ENCODE data around the gene MYO10.
A peak's percentile ranks its signal among the peaks of the same experiment; 100 is the strongest.
"Not testable (repeated sequence)": the region's sequence is repeated elsewhere in the genome, so short reads cannot be mapped to it uniquely, and the experiment has no call there.

MYO10 gene

GRCh38 chr5:16862777-16863176, 73.3 kb downstream of the MYO10 start:
- no peak for DNase-seq (ENCODE audit: low spot score)

- DNase-seq (ENCODE audit: low spot score) = no peak
These were observed 76.7 kb downstream of the MYO10 start for GRCh38 chr5:16859346-16859745.

GRCh38 chr5:16858151-16858550, 77.9 kb downstream of the MYO10 start:
- DNase-seq (ENCODE audit: low spot score) = no peak

GRCh38 chr5:16857635-16858034, 78.5 kb downstream of the MYO10 start:
- peak; percentile 23 for DNase-seq (ENCODE audit: low spot score)

- DNase-seq (ENCODE audit: low spot score) = peak; percentile 18
These were observed 79.6 kb downstream of the MYO10 start for GRCh38 chr5:16856531-16856930.

GRCh38 chr5:16855898-16856297, 80.2 kb downstream of the MYO10 start:
- no peak for DNase-seq (ENCODE audit: low spot score)

- DNase-seq (ENCODE audit: low spot score) = peak; percentile 43
These were observed 80.6 kb downstream of the MYO10 start for GRCh38 chr5:16855485-16855884.

- DNase-seq (ENCODE audit: low spot score) = no peak
These were observed 81.7 kb downstream of the MYO10 start for GRCh38 chr5:16854351-16854750.

GRCh38 chr5:16853518-16853917, 82.6 kb downstream of the MYO10 start:
- no peak for DNase-seq (ENCODE audit: low spot score)

GRCh38 chr5:16852251-16853005, 83.7 kb downstream of the MYO10 start:
- no peak for DNase-seq (ENCODE audit: low spot score)

- DNase-seq (ENCODE audit: low spot score) = no peak
These were observed 86.3 kb downstream of the MYO10 start for GRCh38 chr5:16849775-16850174.

GRCh38 chr5:16849181-16849580, 86.9 kb downstream of the MYO10 start:
- DNase-seq (ENCODE audit: low spot score) = no peak

GRCh38 chr5:16844952-16845351, 91.1 kb downstream of the MYO10 start:
- DNase-seq (ENCODE audit: low spot score) = no peak

- no peak for DNase-seq (ENCODE audit: low spot score)
These were observed 93.2 kb downstream of the MYO10 start for GRCh38 chr5:16842896-16843295.

GRCh38 chr5:16841416-16841815, 94.7 kb downstream of the MYO10 start:
- DNase-seq (ENCODE audit: low spot score) = no peak

- DNase-seq (ENCODE audit: low spot score) = no peak
These were observed 98.8 kb downstream of the MYO10 start for GRCh38 chr5:16837305-16837704.

GRCh38 chr5:16834029-16834428, 102.1 kb downstream of the MYO10 start:
- DNase-seq (ENCODE audit: low spot score) = no peak

- DNase-seq (ENCODE audit: low spot score) = not testable (repeated sequence)
These were observed 104.8 kb downstream of the MYO10 start for GRCh38 chr5:16831326-16831725.

- no peak for DNase-seq (ENCODE audit: low spot score)
These were observed 108.3 kb downstream of the MYO10 start for GRCh38 chr5:16827755-16828154.

GRCh38 chr5:16826379-16827125, 109.5 kb downstream of the MYO10 start:
- peak; percentile 39 for DNase-seq (ENCODE audit: low spot score)

- peak; percentile 66 for DNase-seq (ENCODE audit: low spot score)
These were observed 116.4 kb downstream of the MYO10 start for GRCh38 chr5:16819522-16820167.

GRCh38 chr5:16815432-16815831, 120.7 kb downstream of the MYO10 start:
- no peak for DNase-seq (ENCODE audit: low spot score)

- DNase-seq (ENCODE audit: low spot score) = no peak
These were observed 123.2 kb downstream of the MYO10 start for GRCh38 chr5:16812911-16813310.
